ENCODE data around the gene UMAD1. TPM values are rescaled to one million over a fixed set of nuclear protein-coding genes. Genes with fewer than 3 reads are reported as not detected.

The UMAD1 gene
- total RNA-seq, 4 donors from 2014 or later: 1.3 to 32.9 (median 15.3) TPM

- Histone ChIP-seq H3K9me3 (no peaks in the 10 kb centered on the region), H3K4me3 (no peak overlapping the region), H3K27ac (no peak overlapping the region), H3K36me3 (no peaks in the 10 kb centered on the region), H3K27me3 (no peaks in the 10 kb centered on the region), H3K4me1 (no peaks in the 10 kb centered on the region)
- TF ChIP-seq POLR2A (IDR thresholded peaks at IDR 0.05) (no peak), CTCF (IDR thresholded peaks at IDR 0.05) (no peak)
- intact Hi-C loops (cut with DNase I; ENCODE audit: low total_unique reads): no loop called here
- no peak for DNase-seq
Observed at GRCh38 chr7:7808156-7808555, 167.6 kb downstream of the UMAD1 start.

- Histone ChIP-seq H3K27me3 (no peaks in the 10 kb centered on the region), H3K4me3 (no peak overlapping the region), H3K9me3 (no peaks in the 10 kb centered on the region), H3K36me3 (no peaks in the 10 kb centered on the region), H3K4me1 (no peaks in the 10 kb centered on the region), H3K27ac (no peak overlapping the region)
- intact Hi-C loops (cut with DNase I; ENCODE audit: low total_unique reads): no loop called here
- no peak for DNase-seq
- no peak for TF ChIP-seq POLR2A (IDR thresholded peaks at IDR 0.05)
- no peak for TF ChIP-seq CTCF (IDR thresholded peaks at IDR 0.05)
Observed at GRCh38 chr7:7808626-7809025, 168.1 kb downstream of the UMAD1 start.

GRCh38 chr7:7810380-7810779 lies 169.8 kb downstream of the UMAD1 start:
- Histone ChIP-seq H3K9me3 (no peaks in the 10 kb centered on the region), H3K27ac (no peak overlapping the region), H3K4me3 (no peak overlapping the region), H3K27me3 (no peaks in the 10 kb centered on the region), H3K36me3 (no peaks in the 10 kb centered on the region), H3K4me1 (no peaks in the 10 kb centered on the region)
- no peak for DNase-seq
- intact Hi-C loops (cut with DNase I; ENCODE audit: low total_unique reads): no loop called here
- no peak for TF ChIP-seq CTCF (IDR thresholded peaks at IDR 0.05)
- TF ChIP-seq POLR2A (IDR thresholded peaks at IDR 0.05): no peak

- Histone ChIP-seq H3K27me3 (no peaks in the 10 kb centered on the region), H3K4me3 (no peak overlapping the region), H3K27ac (no peak overlapping the region), H3K4me1 (no peaks in the 10 kb centered on the region), H3K36me3 (no peaks in the 10 kb centered on the region), H3K9me3 (no peaks in the 10 kb centered on the region)
- no peak for DNase-seq
- intact Hi-C loops (cut with DNase I; ENCODE audit: low total_unique reads): no loop called here
- TF ChIP-seq POLR2A (IDR thresholded peaks at IDR 0.05) (no peak), CTCF (IDR thresholded peaks at IDR 0.05) (no peak)
Observed at GRCh38 chr7:7810826-7811225, 170.3 kb downstream of the UMAD1 start.

GRCh38 chr7:7812112-7812511 lies 171.6 kb downstream of the UMAD1 start:
- intact Hi-C loops (cut with DNase I; ENCODE audit: low total_unique reads): no loop called here
- Histone ChIP-seq H3K27ac (no peak overlapping the region), H3K27me3 (no peaks in the 10 kb centered on the region), H3K4me3 (no peak overlapping the region), H3K9me3 (no peaks in the 10 kb centered on the region), H3K4me1 (no peaks in the 10 kb centered on the region), H3K36me3 (no peaks in the 10 kb centered on the region)
- no peak for TF ChIP-seq POLR2A (IDR thresholded peaks at IDR 0.05)
- TF ChIP-seq CTCF (IDR thresholded peaks at IDR 0.05): no peak
- no peak for DNase-seq
